COLO829 (cell line): ENCODE measurements around the gene CITED2.
A peak's percentile ranks its signal among the peaks of the same experiment; 100 is the strongest.

Experiments
- DNase-seq: peaks from one replicate; pipeline ENCODE4 v3.0.0; 2012; ENCODE audit warnings: low spot score

CITED2 gene

GRCh38 chr6:139381216-139381865, 6.9 kb upstream of the CITED2 start:
- DNase-seq, result no peak

GRCh38 chr6:139380611-139381010, 6.2 kb upstream of the CITED2 start:
- no peak for DNase-seq

GRCh38 chr6:139380168-139380567, 5.7 kb upstream of the CITED2 start:
- DNase-seq, result no peak

- DNase-seq, result no peak
Observed at GRCh38 chr6:139378882-139379341, 4.5 kb upstream of the CITED2 start.

GRCh38 chr6:139378226-139378625, 3.8 kb upstream of the CITED2 start:
- no peak for DNase-seq

GRCh38 chr6:139376604-139377218, 2.3 kb upstream of the CITED2 start:
- DNase-seq, result no peak

- DNase-seq, result no peak
Observed at GRCh38 chr6:139376017-139376330, 1.5 kb upstream of the CITED2 start.

GRCh38 chr6:139375226-139376016, 973 bp upstream of the CITED2 start:
- DNase-seq, result peak; percentile 64

- DNase-seq, result no peak
Observed at GRCh38 chr6:139373928-139374356, 506 bp downstream of the CITED2 start.

GRCh38 chr6:139373154-139373927, 1.1 kb downstream of the CITED2 start:
- no peak for DNase-seq

- no peak for DNase-seq
Observed at GRCh38 chr6:139372326-139373153, 1.9 kb downstream of the CITED2 start.

- no peak for DNase-seq
Observed at GRCh38 chr6:139371421-139372203, 2.8 kb downstream of the CITED2 start.

- no peak for DNase-seq
Observed at GRCh38 chr6:139370999-139371345, 3.5 kb downstream of the CITED2 start.

- DNase-seq, result no peak
Observed at GRCh38 chr6:139370283-139370998, 4.0 kb downstream of the CITED2 start.

GRCh38 chr6:139369568-139370282, 4.7 kb downstream of the CITED2 start:
- peak; percentile 48 for DNase-seq

GRCh38 chr6:139369068-139369467, 5.4 kb downstream of the CITED2 start:
- DNase-seq, result no peak

- no peak for DNase-seq
Observed at GRCh38 chr6:139368661-139369060, 5.8 kb downstream of the CITED2 start.

- no peak for DNase-seq
Observed at GRCh38 chr6:139367810-139368351, 6.6 kb downstream of the CITED2 start.

GRCh38 chr6:139364982-139365379, 9.5 kb downstream of the CITED2 start:
- no peak for DNase-seq
